ENCODE data around the gene AURKAIP1. TPM values are rescaled to one million over a fixed set of nuclear protein-coding genes. Genes with fewer than 3 reads are reported as not detected.
A peak's percentile ranks its signal among the peaks of the same experiment; 100 is the strongest.

The AURKAIP1 gene
- total and polyA plus RNA-seq, 9 of the 15 experiments (the other 6 are each of a cell fraction or from before 2014, with no cell fraction given): 7.8 to 478 (median 92.0) TPM

GRCh38 chr1:1399187-1399871, 24.3 kb upstream of the AURKAIP1 start, which contains the start of gene CCNL2 (continued):
- TF ChIP-seq ZNF830 (CRISPR knock-in tag; IDR thresholded peaks at IDR 0.05) (no peak; the same call in 1 of the 2 replicates), ETV1 (tag; conservative IDR thresholded peaks at IDR 0.05; ENCODE audit: low read depth) (peak; percentile 98), U2AF1 (optimal IDR thresholded peaks at IDR 0.05; ENCODE audit: low read depth, low read length) (no peak), NBN (IDR thresholded peaks at IDR 0.05; ENCODE audit: low read depth) (0 out of 2 replicates have a peak, but pooled peaks have one; percentile 55), ZNF717 (CRISPR knock-in tag; IDR thresholded peaks at IDR 0.05) (no peak), TCF7 (IDR thresholded peaks at IDR 0.05; ENCODE audit: borderline replicate concordance) (peak; percentile 61; the same call in 1 of the 2 replicates), MXI1 (IDR thresholded peaks at IDR 0.05; ENCODE audit: low read depth, low read length) (peak; percentile 84; the same call in 1 of the 2 replicates), HMG20A (CRISPR knock-in tag; conservative IDR thresholded peaks at IDR 0.05) (no peak), ZNF699 (CRISPR knock-in tag; IDR thresholded peaks at IDR 0.05; ENCODE audit: insufficient replicate concordance) (no peak), TAF1 (IDR thresholded peaks at IDR 0.05; ENCODE audit: control insufficient read depth, extremely low read depth, insufficient read depth, low read length, severe bottlenecking) (peak; percentile 86), ZNF639 (CRISPR knock-in tag; conservative IDR thresholded peaks at IDR 0.05 in 1 of 2, IDR thresholded peaks at IDR 0.05 in 1 of 2) (peak in 1 of 2 experiments; percentile 92; a peak in 2 of 4 replicates), TSC22D4 (tag; IDR thresholded peaks at IDR 0.05) (no peak), GTF2F1 (IDR thresholded peaks at IDR 0.05; ENCODE audit: low read depth, low read length) (no peak), PHF20 (IDR thresholded peaks at IDR 0.05; ENCODE audit: partially characterized antibody) (peak; percentile 95), ZNF124 (CRISPR knock-in tag; IDR thresholded peaks at IDR 0.05) (no peak), ELF1 (tag; IDR thresholded peaks at IDR 0.05) (peak; percentile 99), ARID2 (IDR thresholded peaks at IDR 0.05) (no peak), CREB1 (IDR thresholded peaks at IDR 0.05) (peak; percentile 96), CREB1 (CRISPR knock-in tag; IDR thresholded peaks at IDR 0.05) (peak; percentile 97), ZNF436 (CRISPR knock-in tag; IDR thresholded peaks at IDR 0.05) (no peak), ZFP36 (IDR thresholded peaks at IDR 0.05; ENCODE audit: low read depth, low read length, partially characterized antibody) (no peak)
- TF ChIP-seq, protein P1, sequence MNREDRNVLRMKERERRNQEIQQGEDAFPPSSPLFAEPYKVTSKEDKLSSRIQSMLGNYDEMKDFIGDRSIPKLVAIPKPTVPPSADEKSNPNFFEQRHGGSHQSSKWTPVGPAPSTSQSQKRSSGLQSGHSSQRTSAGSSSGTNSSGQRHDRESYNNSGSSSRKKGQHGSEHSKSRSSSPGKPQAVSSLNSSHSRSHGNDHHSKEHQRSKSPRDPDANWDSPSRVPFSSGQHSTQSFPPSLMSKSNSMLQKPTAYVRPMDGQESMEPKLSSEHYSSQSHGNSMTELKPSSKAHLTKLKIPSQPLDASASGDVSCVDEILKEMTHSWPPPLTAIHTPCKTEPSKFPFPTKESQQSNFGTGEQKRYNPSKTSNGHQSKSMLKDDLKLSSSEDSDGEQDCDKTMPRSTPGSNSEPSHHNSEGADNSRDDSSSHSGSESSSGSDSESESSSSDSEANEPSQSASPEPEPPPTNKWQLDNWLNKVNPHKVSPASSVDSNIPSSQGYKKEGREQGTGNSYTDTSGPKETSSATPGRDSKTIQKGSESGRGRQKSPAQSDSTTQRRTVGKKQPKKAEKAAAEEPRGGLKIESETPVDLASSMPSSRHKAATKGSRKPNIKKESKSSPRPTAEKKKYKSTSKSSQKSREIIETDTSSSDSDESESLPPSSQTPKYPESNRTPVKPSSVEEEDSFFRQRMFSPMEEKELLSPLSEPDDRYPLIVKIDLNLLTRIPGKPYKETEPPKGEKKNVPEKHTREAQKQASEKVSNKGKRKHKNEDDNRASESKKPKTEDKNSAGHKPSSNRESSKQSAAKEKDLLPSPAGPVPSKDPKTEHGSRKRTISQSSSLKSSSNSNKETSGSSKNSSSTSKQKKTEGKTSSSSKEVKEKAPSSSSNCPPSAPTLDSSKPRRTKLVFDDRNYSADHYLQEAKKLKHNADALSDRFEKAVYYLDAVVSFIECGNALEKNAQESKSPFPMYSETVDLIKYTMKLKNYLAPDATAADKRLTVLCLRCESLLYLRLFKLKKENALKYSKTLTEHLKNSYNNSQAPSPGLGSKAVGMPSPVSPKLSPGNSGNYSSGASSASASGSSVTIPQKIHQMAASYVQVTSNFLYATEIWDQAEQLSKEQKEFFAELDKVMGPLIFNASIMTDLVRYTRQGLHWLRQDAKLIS (CRISPR knock-in tag; IDR thresholded peaks at IDR 0.05): peak; percentile 55
- TF ChIP-seq, protein P2, sequence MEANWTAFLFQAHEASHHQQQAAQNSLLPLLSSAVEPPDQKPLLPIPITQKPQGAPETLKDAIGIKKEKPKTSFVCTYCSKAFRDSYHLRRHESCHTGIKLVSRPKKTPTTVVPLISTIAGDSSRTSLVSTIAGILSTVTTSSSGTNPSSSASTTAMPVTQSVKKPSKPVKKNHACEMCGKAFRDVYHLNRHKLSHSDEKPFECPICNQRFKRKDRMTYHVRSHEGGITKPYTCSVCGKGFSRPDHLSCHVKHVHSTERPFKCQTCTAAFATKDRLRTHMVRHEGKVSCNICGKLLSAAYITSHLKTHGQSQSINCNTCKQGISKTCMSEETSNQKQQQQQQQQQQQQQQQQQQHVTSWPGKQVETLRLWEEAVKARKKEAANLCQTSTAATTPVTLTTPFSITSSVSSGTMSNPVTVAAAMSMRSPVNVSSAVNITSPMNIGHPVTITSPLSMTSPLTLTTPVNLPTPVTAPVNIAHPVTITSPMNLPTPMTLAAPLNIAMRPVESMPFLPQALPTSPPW (CRISPR knock-in tag; IDR thresholded peaks at IDR 0.05): peak; percentile 96

Measured in K562 (cell line).